ENCODE measurements around the gene THAP2.
"Not testable (repeated sequence)": the region's sequence is repeated elsewhere in the genome, so short reads cannot be mapped to it uniquely, and the experiment has no call there.

Gene THAP2

DNA sequence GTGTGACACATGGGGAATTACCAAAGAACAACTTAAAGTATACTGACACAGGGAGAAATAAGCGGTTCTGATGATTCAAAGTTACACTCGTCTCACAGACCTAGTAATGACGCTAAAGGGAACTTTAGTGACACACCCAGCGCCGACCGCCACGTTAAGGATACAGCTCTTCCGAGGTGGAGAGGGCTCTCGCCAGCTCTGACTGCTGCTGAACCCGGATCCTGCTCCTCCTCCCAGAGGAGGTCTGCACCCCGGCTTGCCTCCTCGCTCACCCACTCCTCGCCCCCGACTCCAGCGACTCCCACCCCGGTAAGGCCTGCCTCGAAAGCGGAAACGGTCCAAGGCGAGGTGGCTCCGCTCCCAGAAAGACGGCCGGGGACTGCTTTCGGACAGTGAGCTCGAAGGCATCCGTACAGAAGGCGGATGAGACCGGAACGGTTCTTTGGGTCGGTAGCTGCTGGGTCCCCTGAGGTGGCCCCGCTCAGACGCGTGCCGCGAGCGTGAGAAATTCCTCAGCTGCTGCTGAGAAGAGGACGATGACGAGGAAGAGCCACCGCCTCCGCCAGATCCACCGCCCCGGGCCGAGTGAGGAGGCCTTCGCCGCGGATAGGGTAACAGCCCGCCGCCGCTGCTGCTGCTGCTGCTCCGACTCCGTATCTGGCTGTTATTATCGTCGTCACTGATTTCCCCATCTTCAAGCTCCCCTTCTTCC, 1.1 kb upstream of the THAP2 start:
- DNase-seq: peak; percentile 35 to 85 (median 71)

DNA sequence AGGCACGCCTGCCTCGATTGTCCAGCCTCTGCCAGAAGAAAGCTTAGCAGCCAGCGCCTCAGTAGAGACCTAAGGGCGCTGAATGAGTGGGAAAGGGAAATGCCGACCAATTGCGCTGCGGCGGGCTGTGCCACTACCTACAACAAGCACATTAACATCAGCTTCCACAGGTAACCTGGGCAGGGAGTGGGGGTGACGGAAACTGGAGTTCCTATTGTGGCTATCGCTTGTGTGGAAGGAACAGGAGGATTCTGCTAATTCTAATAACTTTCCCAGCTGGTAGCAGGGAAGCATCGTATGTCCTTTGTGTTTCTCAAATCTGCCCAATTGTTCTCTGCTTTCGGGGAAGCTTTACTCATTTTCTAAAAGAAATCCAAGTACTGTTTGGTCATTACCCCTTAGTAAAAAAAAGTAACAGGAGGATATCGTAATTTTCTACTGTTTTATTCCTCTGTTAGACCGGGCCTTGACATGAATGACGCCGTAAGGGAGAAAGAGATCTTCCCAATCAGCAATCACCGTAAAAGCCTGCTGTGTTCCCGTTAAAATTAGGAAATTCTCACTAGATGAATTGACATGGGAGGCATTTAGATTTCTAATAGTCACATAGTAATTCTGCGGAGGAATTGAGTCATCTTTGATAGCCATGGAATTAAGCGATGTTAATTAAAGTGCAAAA, 449 bp downstream of the THAP2 start:
- peak in 1 of 3 experiments; percentile 54 for DNase-seq

DNA sequence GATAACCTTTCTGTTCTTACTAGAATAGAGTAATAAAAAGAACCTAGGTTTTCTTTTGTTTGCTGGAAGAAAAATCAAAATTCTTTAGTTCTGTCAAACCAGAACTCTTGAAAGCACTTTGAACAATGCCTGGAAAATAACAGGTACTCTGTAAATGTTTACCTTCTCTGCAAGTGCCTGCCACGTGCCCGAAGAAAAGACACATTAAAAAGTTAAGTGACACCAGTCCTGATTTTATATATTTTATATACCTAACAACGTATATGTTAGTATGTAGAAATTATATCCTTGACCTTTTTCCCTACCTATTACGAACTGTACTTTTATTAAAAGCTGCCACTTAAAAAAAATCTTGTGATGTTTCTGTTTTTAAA, 976 bp downstream of the THAP2 start:
- peak in 2 of 3 experiments; percentile 42 to 65 for DNase-seq

DNA sequence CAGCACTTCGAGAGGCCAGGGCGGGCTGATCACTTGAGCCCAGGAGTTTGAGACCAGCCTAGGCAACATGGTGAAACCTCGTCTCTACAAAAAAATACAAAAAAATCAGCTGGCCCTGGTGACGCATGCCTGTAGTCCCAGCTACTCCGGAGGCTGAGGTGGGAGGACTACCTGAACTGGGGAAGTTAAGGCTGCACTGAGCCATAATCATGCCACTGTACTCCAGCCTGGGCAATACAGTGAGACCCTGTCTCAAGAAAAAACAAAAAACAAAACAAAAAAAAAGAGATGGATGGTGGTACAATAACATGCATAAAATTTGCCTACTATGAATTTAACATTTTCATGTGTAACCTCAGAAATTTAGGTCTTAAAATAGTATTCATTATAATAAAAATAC, 2.2 kb downstream of the THAP2 start:
- DNase-seq: no peak

DNA sequence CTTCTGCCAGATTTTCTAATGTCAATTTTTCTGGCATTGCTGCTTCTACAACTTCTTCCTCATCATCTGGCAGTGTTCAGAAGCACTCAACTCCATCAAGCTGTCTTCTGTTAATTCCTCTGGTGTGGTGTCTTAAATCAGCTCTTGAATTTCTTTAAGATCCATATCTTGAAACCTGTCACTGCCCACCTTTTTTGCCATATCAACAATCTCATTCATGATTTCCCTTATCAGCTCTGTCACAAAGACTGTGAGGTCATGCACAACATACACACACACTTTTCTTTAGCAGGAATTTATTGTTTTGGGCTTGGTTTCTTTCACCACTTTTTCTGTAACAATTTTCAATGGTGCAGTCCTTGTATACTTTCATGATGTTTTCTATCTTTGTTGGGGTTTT, 7.2 kb downstream of the THAP2 start:
- no peak for DNase-seq

DNA sequence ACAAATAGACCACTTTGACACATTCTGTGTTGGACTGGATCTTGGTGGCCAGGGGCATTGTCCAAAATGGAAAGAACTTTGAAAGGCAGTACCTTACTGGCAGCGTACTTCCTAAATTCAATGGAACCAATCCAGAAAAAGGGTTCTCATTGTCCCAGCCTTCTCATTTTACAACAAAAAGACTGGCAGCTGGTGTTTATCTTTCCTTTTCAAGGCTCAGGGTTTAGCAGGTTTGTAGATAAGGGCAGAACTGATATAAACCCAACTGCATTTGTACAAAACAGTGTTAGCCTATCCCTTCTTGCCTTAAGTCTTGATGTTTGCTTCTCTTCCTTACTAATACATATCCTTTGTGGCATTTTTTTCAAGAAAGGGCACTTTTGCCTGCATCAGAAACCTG, 7.7 kb downstream of the THAP2 start:
- peak; percentile 8 to 30 (median 15) for DNase-seq

DNA sequence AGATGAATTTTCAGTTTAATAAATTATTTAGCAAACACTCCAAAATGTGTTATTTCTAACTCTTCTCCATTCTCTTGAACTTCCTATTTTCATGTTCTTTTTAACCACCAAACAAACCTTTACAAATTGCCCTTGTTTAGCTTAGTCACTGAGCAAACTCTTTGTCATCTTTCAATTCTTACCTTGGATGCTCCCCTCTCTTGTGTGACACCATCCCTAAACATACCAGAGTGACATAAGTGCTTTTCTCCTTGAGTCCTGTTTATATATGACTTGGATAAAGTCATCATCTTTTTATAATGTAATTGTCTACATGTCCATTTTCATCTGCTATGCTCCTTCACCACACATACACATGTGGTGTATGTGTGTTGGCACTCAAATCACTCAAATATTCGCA, 18.4 kb downstream of the THAP2 start:
- no peak for DNase-seq

DNA sequence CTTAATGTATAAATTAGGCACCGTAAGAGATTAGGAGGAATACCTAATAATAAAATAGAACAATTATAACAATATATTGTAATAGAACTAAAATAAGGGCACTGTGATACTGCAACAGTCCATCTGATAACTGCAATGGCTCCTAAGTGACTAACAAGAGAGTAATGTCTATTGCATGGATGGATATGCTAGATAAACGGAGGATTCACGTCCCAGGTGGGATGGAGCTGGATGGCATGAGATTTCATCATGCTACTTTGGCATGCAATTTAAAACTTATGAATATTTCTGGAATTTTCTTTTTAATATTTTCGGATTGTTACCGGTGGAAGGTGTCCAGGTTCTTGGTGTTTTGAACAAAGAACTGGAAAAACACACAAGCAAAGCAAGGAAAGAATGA, 19.5 kb downstream of the THAP2 start:
- DNase-seq: no peak

DNA sequence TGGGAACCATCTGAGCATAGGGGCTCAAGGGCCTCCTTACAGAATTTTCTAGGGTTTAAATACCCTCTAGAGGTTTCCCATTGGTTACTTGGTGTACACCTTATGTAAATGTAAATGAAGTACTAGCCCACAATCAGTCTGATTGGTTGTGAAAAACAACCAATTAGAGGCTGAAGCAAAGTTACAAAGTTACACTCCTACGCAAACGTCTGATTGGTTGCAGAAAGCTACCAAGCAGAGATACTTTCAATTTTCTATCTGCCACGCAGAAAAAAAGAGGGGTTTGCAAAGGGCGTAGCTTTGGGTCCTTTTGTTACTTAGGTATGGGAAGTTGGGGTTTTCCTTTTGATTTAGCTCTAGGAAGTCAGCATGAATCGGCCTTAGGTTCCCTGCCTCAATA, 20.0 kb downstream of the THAP2 start:
- DNase-seq: no peak

DNA sequence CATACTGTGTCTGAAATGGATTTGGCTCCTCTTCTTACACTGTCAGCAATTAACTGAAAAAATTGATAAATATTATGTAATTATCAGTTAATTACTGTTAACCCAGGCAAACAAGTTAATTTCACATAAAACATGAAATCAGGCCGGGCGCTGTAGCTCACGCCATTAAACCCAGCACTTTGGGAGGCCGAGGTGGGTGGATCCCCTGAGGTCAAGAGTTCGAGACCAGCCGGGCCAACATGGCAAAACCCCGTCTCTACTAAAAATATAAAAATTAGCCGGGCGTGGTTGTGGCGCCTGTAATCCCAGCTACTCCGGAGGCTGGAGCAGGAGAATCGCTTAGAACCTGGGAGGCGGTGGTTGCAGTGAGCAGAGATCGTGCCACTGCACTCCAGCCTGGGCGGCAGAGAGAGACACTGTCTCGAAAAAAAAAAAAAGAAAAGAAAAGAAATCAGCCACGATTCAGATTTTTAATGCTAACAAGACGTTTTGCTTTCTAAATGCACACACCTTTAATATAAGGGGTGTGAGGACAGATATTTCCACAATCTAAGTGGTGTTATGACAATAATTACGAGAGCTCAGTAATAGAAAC, 21.3 kb downstream of the THAP2 start:
- peak in 1 of 3 experiments; percentile 42 for DNase-seq

DNA sequence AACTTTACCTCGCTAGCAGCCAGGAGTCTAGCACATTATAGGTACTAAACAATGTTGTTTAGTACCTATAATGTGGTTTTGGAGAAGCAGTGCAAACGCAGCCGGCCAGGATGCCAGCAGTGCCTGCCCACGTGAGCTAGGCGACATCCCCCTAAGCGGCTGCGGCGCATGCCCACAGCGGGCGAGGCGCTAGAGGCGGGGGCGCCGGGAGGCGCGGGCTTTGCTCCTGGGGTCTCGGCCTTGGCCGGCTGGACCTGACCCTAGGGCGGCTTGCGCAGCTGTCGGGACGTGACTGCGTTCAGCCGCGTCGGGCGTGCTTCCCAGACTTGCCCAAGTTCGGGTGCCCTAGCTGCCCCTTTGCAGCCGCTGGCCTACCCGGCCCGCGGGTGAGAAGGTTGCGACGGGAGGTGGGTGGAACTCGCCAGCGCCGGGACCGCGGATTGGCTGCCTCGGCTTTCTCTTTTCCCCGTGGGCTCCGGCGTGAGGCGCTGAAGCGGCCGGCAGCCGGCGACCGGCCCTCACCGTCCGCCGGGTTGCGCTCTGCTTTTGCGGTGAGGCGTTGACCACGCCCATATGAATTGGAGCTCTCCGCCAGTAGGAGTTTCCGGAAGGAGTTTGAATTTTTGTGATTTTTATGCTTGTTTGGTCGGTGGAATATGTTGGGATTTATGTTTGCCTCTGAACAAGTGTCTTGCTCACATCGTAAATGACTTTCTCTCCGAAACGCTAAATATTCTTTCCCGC, 22.0 kb downstream of the THAP2 start, which contains the start of gene TMEM19:
TSS of gene TMEM19 (plus strand) at position 169 of the 744 bp plus-strand sequence. CDS start 599 bp downstream, outside the sequence.
- DNase-seq: peak; percentile 91 to 99 (median 97)

DNA sequence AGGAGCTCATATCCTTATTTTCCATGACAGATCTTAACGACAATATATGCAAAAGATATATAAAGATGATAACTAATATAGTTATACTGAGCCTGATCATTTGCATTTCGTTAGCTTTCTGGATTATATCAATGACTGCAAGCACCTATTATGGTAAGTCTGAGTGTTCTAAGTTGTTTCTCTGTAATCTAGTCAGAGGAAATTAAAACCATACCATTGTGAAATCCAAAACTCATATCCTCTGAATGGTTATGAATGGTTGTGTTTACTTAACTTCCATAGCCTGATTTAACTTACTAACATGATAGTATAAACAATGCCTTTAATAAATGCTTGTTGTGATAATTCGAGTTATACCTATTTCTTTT, 22.5 kb downstream of the THAP2 start:
- DNase-seq: no peak

DNA sequence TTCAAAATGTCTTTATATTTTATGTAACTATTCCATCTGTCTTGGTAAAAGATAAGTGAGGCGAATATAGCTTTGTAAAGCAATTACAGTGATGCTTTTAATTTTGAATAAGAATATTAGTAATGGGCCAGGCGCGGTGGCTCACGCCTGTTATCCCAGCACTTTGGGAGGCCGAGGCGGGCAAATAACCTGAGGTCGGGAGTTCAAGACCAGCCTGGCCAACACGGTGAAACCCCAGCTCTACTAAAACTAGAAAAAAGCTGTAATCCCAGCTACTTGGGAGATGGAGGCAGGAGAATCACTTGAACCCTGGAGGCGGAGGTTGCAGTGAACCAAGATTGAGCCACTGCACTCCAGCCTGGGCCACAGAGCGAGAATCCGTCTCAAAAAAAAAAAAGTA, 23.1 kb downstream of the THAP2 start:
- not testable (repeated sequence) for DNase-seq

DNA sequence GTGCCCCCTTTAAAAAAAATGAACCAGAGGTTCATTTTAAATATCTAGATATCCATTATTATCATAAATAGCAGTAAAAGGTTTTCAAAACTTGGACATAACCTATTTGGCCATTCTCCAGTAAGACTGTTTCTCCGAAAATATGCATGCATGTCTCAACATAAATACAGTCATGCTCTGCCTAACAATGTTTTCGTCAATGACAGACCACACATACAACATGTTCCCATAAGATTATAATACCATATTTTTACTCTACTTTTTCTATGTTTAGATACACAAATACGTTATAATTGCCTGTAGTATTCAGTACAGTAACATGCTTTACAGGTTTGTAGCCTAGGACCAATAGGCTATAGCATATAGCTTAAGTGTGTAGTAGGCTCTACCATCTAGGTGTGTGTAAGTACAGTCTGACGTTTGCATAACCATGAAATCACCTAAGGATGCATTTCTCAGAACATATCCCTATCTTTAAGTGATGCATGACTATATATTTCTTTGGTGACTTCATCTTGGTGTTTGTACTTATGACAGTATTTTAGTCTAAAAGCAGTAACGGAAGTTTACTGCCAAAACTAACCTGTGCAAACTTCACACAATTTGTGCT, 25.0 kb downstream of the THAP2 start:
- no peak for DNase-seq

DNA sequence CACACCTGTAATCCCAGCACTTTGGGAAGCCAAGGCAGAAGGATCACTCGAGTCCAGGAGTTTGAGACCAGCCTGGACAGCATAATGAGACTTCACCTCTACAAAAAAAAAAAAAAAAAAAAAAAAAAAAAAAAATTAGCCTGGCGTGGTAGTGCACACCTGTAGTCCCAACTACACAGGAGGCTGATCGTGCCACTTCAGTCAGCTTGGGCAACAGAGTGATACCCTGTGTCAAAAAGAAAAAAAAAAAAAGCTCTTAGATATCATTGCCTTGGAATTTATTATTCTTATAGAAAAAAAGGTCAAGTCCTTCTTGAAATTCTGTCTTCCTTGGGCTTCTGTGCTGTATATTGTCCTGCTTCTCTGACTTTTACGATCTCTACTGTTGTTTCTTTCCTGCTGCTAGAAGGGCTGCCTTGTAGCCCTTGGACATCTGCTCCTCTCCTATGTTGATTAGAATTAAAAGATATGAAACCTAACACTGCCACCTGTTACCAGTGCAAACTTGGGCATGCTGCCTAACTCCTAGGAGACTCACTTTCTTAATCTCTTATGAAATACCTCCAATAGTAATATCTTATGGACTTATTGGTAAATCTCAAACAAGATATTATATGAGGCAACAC, 27.5 kb downstream of the THAP2 start:
- DNase-seq: peak in 1 of 3 experiments; percentile 34

DNA sequence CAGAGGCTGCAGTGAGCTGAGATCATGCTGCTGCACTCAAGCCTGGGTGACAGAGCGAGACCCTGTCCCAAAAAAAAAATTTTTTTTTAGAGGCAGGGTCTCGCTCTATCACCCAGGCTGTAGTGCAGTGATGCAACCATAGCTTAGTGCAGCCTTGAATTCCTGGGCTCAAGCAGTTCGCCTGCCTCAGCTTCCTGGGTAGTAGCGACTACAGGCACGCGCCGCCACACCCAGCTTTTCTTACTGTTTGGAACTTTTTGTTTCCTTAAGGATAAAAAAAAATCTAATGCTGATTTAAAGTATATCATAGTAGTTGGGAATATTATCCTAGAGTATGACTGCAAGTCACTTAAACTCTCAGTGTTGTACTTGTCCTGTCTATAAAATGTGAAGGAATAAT, 29.0 kb downstream of the THAP2 start:
- no peak for DNase-seq

DNA sequence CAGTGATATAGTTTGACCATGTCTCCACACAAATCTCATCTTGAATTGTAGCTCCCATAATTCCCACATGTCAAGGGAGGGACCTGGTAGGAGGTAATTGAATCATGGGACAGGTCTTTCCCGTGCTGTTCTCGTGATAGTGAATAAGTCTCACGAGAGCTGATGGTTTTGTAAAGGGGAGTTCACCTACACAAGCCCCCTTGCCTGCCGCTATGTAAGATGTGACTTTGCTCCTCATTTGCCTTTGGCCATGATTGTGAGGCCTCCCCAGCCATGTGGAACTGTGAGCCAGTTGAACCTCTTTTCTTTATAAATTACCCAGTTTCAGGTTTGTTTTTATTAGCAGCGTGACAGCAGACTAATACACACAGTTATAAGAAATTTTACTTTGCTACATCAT, 29.6 kb downstream of the THAP2 start:
- not testable (repeated sequence) for DNase-seq

DNA sequence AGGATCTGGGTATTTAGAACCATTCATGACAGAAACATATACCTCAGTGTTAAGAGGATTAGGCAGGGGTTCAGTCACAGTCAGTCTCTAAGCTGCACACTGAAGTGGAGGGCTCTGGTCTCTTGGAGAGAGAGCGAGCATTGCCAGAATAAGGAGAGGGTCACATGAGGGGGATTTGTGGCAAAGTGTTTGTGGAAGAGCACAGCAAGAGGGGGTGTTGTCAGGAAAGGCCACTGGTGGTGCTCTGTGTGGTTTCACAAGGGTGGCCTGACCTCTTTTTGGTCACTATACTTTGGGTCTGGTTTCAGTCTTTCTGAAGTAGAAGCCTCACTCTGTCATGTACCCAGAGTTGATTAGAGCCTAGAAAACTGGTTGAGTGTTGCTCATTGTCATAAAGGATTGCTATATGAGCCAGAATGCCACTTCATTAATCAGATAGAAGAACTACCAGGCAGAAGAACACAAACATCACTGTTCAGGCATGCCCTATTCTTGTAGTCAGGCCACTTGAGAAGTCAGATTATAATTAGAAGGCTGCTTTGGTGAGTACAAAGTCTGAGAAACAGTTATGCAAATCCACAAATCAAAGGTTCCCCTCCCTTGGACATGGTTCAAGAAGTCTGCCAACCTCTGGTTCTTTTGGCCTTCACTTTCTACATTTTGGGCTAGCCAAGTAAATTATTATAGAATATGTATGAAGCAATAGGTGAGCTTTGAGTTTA, 30.2 kb downstream of the THAP2 start:
- no peak for DNase-seq

DNA sequence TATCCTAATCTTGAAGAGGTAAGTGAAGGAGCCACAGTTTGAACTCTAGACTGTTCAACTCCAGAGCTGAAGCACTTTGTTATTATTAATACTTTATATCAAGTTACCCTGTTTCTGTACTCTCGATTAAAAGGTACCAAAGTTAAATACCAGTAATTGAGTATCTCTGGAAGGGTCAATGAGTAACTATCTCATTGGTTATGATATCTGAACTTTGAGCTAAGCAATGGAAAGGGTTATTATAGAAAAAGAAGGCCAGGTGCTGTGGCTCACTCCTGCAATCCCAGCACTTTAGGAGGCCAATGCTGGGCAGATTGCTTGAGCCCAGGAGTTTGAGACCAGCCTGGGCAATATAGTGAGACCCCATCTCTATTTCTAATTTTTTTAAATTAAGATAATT, 31.7 kb downstream of the THAP2 start:
- DNase-seq: no peak

DNA sequence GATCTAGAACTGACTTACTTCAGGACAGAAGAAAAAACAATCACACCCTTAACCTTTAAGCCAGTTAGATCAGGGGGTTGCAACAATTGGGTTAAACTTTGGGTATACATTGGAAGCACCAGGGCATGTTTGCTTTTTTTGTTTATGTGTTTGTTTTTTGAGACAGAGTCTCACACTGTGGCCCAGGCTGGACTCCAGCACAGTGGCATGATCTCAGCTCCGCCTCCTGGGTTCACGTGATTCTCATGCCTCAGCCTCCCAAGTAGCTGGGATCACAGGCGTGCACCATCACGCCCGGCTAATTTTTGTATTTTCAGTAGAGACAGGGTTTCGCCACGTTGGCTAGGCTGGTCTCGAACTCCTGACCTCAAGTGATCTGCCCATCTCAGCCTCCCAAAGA, 38.1 kb downstream of the THAP2 start:
- DNase-seq: not testable (repeated sequence)

DNA sequence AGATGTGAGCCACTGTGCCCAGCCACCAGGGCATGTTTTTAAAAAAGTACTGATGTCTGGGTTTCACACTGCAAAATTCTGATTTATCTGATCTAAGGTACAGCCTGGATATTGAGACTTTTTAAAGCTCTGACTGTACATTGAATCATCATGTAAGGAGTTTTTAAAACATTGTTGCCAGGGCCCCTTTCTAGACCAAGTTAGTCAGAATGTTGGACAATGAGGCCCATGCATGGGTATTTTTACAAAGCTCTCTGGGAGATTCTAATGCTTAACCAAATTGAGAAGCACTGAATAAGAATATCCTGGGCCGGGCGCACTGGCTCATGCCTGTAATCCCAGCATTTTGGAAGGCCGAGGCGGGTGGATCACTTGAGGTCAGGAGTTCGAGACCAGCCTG, 38.5 kb downstream of the THAP2 start:
- no peak for DNase-seq

DNA sequence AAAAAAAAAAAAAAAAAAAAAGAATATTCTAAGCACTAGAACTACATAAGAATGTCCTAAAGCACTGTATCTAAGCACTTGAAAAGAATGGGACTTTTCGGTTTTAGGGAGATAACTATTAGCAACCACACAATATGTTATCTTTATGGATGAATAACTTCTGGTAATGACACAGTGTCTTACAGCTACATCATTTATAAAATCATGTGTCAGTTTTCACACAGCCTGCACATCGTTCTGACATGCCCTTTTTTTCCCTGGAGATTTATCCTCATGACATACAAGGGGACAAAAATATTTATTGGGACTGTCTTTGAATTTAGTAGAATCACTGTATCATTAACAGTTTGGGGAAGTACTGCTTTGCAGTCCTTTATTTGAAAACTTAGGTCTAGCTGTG, 39.1 kb downstream of the THAP2 start:
- DNase-seq: no peak
